Measurements from ENCODE around the gene MYO3B.

GRCh38 chr2:170488807-170489206 lies 310.9 kb downstream of the MYO3B start:
- no peak for TF ChIP-seq POLR2A (IDR thresholded peaks at IDR 0.05)
- no peak for TF ChIP-seq CTCF (IDR thresholded peaks at IDR 0.05)
- TF ChIP-seq POLR2AphosphoS5 (IDR thresholded peaks at IDR 0.05) = no peak
- no peak for TF ChIP-seq EP300 (IDR thresholded peaks at IDR 0.05)
